ENCODE results near the gene PAPPA2.

The PAPPA2 gene

GRCh38 chr1:176531921-176532897, 69.2 kb downstream of the PAPPA2 start:
- Mint-ChIP-seq H3K27me3 (peaks cover 15% of the 10 kb centered on the region), H3K4me1 (no peaks in the 10 kb centered on the region), H3K4me3 (no peak overlapping the region), H3K27ac (no peak overlapping the region), H3K9me3 (peaks cover 4% of the 10 kb centered on the region), H3K36me3 (no peaks in the 10 kb centered on the region)
- ATAC-seq = no peak

GRCh38 chr1:176533020-176533419, 70.0 kb downstream of the PAPPA2 start:
- Mint-ChIP-seq H3K27me3 (peaks cover 15% of the 10 kb centered on the region), H3K9me3 (peaks cover 7% of the 10 kb centered on the region), H3K4me1 (no peaks in the 10 kb centered on the region), H3K36me3 (no peaks in the 10 kb centered on the region), H3K4me3 (no peak overlapping the region), H3K27ac (no peak overlapping the region)
- no peak for ATAC-seq

- H3K9me3 Mint-ChIP-seq = peaks cover 8% of the 10 kb centered on the region
- no peak for ATAC-seq
- peaks cover 15% of the 10 kb centered on the region for H3K27me3 Mint-ChIP-seq
- H3K4me1 Mint-ChIP-seq = no peaks in the 10 kb centered on the region
- H3K4me3 Mint-ChIP-seq = no peak overlapping the region
- no peaks in the 10 kb centered on the region for H3K36me3 Mint-ChIP-seq
- no peak overlapping the region for H3K27ac Mint-ChIP-seq
Observed at GRCh38 chr1:176536588-176536987, 73.6 kb downstream of the PAPPA2 start.

- Mint-ChIP-seq H3K27me3 (peaks cover 13% of the 10 kb centered on the region), H3K4me1 (no peaks in the 10 kb centered on the region), H3K27ac (no peak overlapping the region), H3K9me3 (peaks cover 8% of the 10 kb centered on the region), H3K4me3 (no peak overlapping the region), H3K36me3 (no peaks in the 10 kb centered on the region)
- no peak for ATAC-seq
Observed at GRCh38 chr1:176539018-176539417, 76.0 kb downstream of the PAPPA2 start.

- no peak for ATAC-seq
Observed at GRCh38 chr1:176540428-176540827, 77.5 kb downstream of the PAPPA2 start.

GRCh38 chr1:176541663-176542062, 78.7 kb downstream of the PAPPA2 start:
- H3K27ac Mint-ChIP-seq = no peak overlapping the region
- no peak for ATAC-seq
- H3K9me3 Mint-ChIP-seq = peaks cover 4% of the 10 kb centered on the region
- no peaks in the 10 kb centered on the region for H3K27me3 Mint-ChIP-seq
- no peak overlapping the region for H3K4me3 Mint-ChIP-seq
- H3K4me1 Mint-ChIP-seq = no peaks in the 10 kb centered on the region
- no peaks in the 10 kb centered on the region for H3K36me3 Mint-ChIP-seq

More at GRCh38 chr1:176540428-176540827, 77.5 kb downstream of the PAPPA2 start:
- Mint-ChIP-seq H3K4me3 (no peak overlapping the region), H3K27ac (no peak overlapping the region), H3K36me3 (no peaks in the 10 kb centered on the region), H3K4me1 (no peaks in the 10 kb centered on the region), H3K9me3 (peaks cover 4% of the 10 kb centered on the region), H3K27me3 (no peaks in the 10 kb centered on the region)

GRCh38 chr1:176542352-176542751, 79.4 kb downstream of the PAPPA2 start:
- no peak overlapping the region for H3K4me3 Mint-ChIP-seq
- peaks cover 4% of the 10 kb centered on the region for H3K9me3 Mint-ChIP-seq
- H3K4me1 Mint-ChIP-seq = no peaks in the 10 kb centered on the region
- no peaks in the 10 kb centered on the region for H3K36me3 Mint-ChIP-seq
- no peak for ATAC-seq
- H3K27ac Mint-ChIP-seq = no peak overlapping the region
- H3K27me3 Mint-ChIP-seq = no peaks in the 10 kb centered on the region

GRCh38 chr1:176543360-176544129, 80.6 kb downstream of the PAPPA2 start:
- Mint-ChIP-seq H3K4me1 (no peaks in the 10 kb centered on the region), H3K27ac (no peak overlapping the region), H3K9me3 (no peaks in the 10 kb centered on the region)

GRCh38 chr1:176545034-176545639, 82.2 kb downstream of the PAPPA2 start:
- H3K36me3 Mint-ChIP-seq = no peaks in the 10 kb centered on the region
- ATAC-seq = no peak
- no peaks in the 10 kb centered on the region for H3K4me1 Mint-ChIP-seq
- H3K9me3 Mint-ChIP-seq = no peaks in the 10 kb centered on the region
- H3K27ac Mint-ChIP-seq = no peak overlapping the region
- no peak overlapping the region for H3K4me3 Mint-ChIP-seq
- H3K27me3 Mint-ChIP-seq = no peaks in the 10 kb centered on the region

More at GRCh38 chr1:176543360-176544129, 80.6 kb downstream of the PAPPA2 start:
- ATAC-seq = no peak
- no peak overlapping the region for H3K4me3 Mint-ChIP-seq
- H3K36me3 Mint-ChIP-seq = no peaks in the 10 kb centered on the region
- no peaks in the 10 kb centered on the region for H3K27me3 Mint-ChIP-seq

- no peak overlapping the region for H3K4me3 Mint-ChIP-seq
- H3K9me3 Mint-ChIP-seq = no peaks in the 10 kb centered on the region
- ATAC-seq = no peak
- no peaks in the 10 kb centered on the region for H3K4me1 Mint-ChIP-seq
- H3K36me3 Mint-ChIP-seq = no peaks in the 10 kb centered on the region
- peaks cover 8% of the 10 kb centered on the region for H3K27me3 Mint-ChIP-seq
- H3K27ac Mint-ChIP-seq = no peak overlapping the region
Observed at GRCh38 chr1:176546825-176547224, 83.8 kb downstream of the PAPPA2 start.

GRCh38 chr1:176551146-176551545, 88.2 kb downstream of the PAPPA2 start:
- no peak for ATAC-seq
- Mint-ChIP-seq H3K27ac (no peak overlapping the region), H3K9me3 (no peaks in the 10 kb centered on the region), H3K36me3 (no peaks in the 10 kb centered on the region), H3K4me3 (no peak overlapping the region), H3K4me1 (no peaks in the 10 kb centered on the region), H3K27me3 (peaks cover 49% of the 10 kb centered on the region)

GRCh38 chr1:176552217-176552991, 89.4 kb downstream of the PAPPA2 start:
- H3K4me1 Mint-ChIP-seq = no peaks in the 10 kb centered on the region
- no peak for ATAC-seq
- no peaks in the 10 kb centered on the region for H3K36me3 Mint-ChIP-seq
- H3K4me3 Mint-ChIP-seq = no peak overlapping the region
- no peaks in the 10 kb centered on the region for H3K9me3 Mint-ChIP-seq
- H3K27ac Mint-ChIP-seq = no peak overlapping the region
- peaks cover 49% of the 10 kb centered on the region for H3K27me3 Mint-ChIP-seq

GRCh38 chr1:176552999-176553398, 90.0 kb downstream of the PAPPA2 start:
- no peak overlapping the region for H3K4me3 Mint-ChIP-seq
- no peaks in the 10 kb centered on the region for H3K9me3 Mint-ChIP-seq

GRCh38 chr1:176556288-176556687, 93.3 kb downstream of the PAPPA2 start:
- Mint-ChIP-seq H3K4me1 (peaks cover 6% of the 10 kb centered on the region), H3K36me3 (no peaks in the 10 kb centered on the region), H3K27me3 (peaks cover 57% of the 10 kb centered on the region), H3K4me3 (no peak overlapping the region), H3K27ac (no peak overlapping the region), H3K9me3 (no peaks in the 10 kb centered on the region)
- ATAC-seq = no peak

More at GRCh38 chr1:176552999-176553398, 90.0 kb downstream of the PAPPA2 start:
- no peak for ATAC-seq
- Mint-ChIP-seq H3K4me1 (no peaks in the 10 kb centered on the region), H3K36me3 (no peaks in the 10 kb centered on the region), H3K27ac (no peak overlapping the region), H3K27me3 (peaks cover 49% of the 10 kb centered on the region)

All from stimulated activated memory B cell treated with anti-CD40 and anti-IgM and Interleukin-4, amounts not matched to agents 10 μg/mL and 1 μg/mL and 100 μg/mL, for 72 hours (primary cell).